ENCODE results near the gene TYK2.

TYK2 gene

GRCh38 chr19:10328558-10329429 lies 51.6 kb downstream of the TYK2 start:
- Histone ChIP-seq H3K23ac (ENCODE audit: low read length) (no peak overlapping the region), H2BK5ac (ENCODE audit: low read length) (no peak overlapping the region), H4K8ac (ENCODE audit: low read depth, low read length) (no peak overlapping the region), H2BK120ac (ENCODE audit: low read depth, low read length) (no peak overlapping the region), H3K4me2 (ENCODE audit: low read length) (no peak overlapping the region), H3K4me1 (ENCODE audit: control insufficient read depth, low read depth, low read length) (peaks cover 3% of the 10 kb centered on the region), H3K56ac (ENCODE audit: low read length) (no peak overlapping the region), H3K79me2 (ENCODE audit: control insufficient read depth, insufficient read depth, low read length) (peaks cover 17% of the 10 kb centered on the region), H3K27me3 (ENCODE audit: insufficient read depth, low read length, poor library complexity) (no peaks in the 10 kb centered on the region), H3K18ac (ENCODE audit: low read length) (no peak overlapping the region), H4K5ac (ENCODE audit: low read length) (no peak overlapping the region), H3K36me3 (ENCODE audit: control insufficient read depth, insufficient read depth, low read length) (peaks cover 7% of the 10 kb centered on the region), H3K9ac (ENCODE audit: low read length) (no peak overlapping the region), H3K4me3 (ENCODE audit: low read length) (no peak overlapping the region), H2BK15ac (replicated peaks; ENCODE audit: low read depth) (no peak overlapping the region), H3K27ac (ENCODE audit: low read depth, low read length) (no peak overlapping the region), H3K79me1 (ENCODE audit: low read length) (peaks cover 11% of the 10 kb centered on the region), H3K4ac (ENCODE audit: low read depth, low read length) (no peak overlapping the region), H2AK5ac (ENCODE audit: low read length) (no peak overlapping the region)
- no CpG with 5 or more reads among the region's 41 CpGs for WGBS (ENCODE audit: extremely low coverage, insufficient coverage, low lambda C conversion rate)
- no peak for DNase-seq

GRCh38 chr19:10327793-10328192 lies 52.6 kb downstream of the TYK2 start:
- no peak overlapping the region for H3K4ac ChIP-seq (ENCODE audit: low read depth, low read length)
- no peak overlapping the region for H3K18ac ChIP-seq (ENCODE audit: low read length)
- no peak overlapping the region for H3K23ac ChIP-seq (ENCODE audit: low read length)
- H3K79me2 ChIP-seq (ENCODE audit: control insufficient read depth, insufficient read depth, low read length), result peaks cover 15% of the 10 kb centered on the region
- peaks cover 7% of the 10 kb centered on the region for H3K36me3 ChIP-seq (ENCODE audit: control insufficient read depth, insufficient read depth, low read length)
- no peak overlapping the region for H3K9ac ChIP-seq (ENCODE audit: low read length)
- H3K4me1 ChIP-seq (ENCODE audit: control insufficient read depth, low read depth, low read length), result peaks cover 3% of the 10 kb centered on the region
- no peak overlapping the region for H2BK15ac ChIP-seq (replicated peaks; ENCODE audit: low read depth)
- no peak for DNase-seq
- H3K79me1 ChIP-seq (ENCODE audit: low read length), result peaks cover 11% of the 10 kb centered on the region
- H2AK5ac ChIP-seq (ENCODE audit: low read length), result no peak overlapping the region
- H2BK5ac ChIP-seq (ENCODE audit: low read length), result no peak overlapping the region
- H3K27ac ChIP-seq (ENCODE audit: low read depth, low read length), result no peak overlapping the region
- H4K5ac ChIP-seq (ENCODE audit: low read length), result no peak overlapping the region
- no peaks in the 10 kb centered on the region for H3K27me3 ChIP-seq (ENCODE audit: insufficient read depth, low read length, poor library complexity)
- no peak overlapping the region for H4K8ac ChIP-seq (ENCODE audit: low read depth, low read length)
- no CpG with 5 or more reads among the region's 7 CpGs for WGBS (ENCODE audit: extremely low coverage, insufficient coverage, low lambda C conversion rate)
- no peak overlapping the region for H3K56ac ChIP-seq (ENCODE audit: low read length)
- no peak overlapping the region for H2BK120ac ChIP-seq (ENCODE audit: low read depth, low read length)
- H3K4me3 ChIP-seq (ENCODE audit: low read length), result no peak overlapping the region
- H3K4me2 ChIP-seq (ENCODE audit: low read length), result no peak overlapping the region

GRCh38 chr19:10325732-10326131 lies 54.6 kb downstream of the TYK2 start:
- WGBS (ENCODE audit: extremely low coverage, insufficient coverage, low lambda C conversion rate), result no CpG with 5 or more reads among the region's 8 CpGs
- no peak overlapping the region for H3K4ac ChIP-seq (ENCODE audit: low read depth, low read length)
- H3K4me3 ChIP-seq (ENCODE audit: low read length), result no peak overlapping the region
- H4K5ac ChIP-seq (ENCODE audit: low read length), result no peak overlapping the region
- H3K4me1 ChIP-seq (ENCODE audit: control insufficient read depth, low read depth, low read length), result no peaks in the 10 kb centered on the region
- H3K27ac ChIP-seq (ENCODE audit: low read depth, low read length), result no peak overlapping the region
- no peak overlapping the region for H3K23ac ChIP-seq (ENCODE audit: low read length)
- H3K79me2 ChIP-seq (ENCODE audit: control insufficient read depth, insufficient read depth, low read length), result no peaks in the 10 kb centered on the region
- no peak overlapping the region for H2BK5ac ChIP-seq (ENCODE audit: low read length)
- H2BK120ac ChIP-seq (ENCODE audit: low read depth, low read length), result no peak overlapping the region
- H3K27me3 ChIP-seq (ENCODE audit: insufficient read depth, low read length, poor library complexity), result no peaks in the 10 kb centered on the region
- no peak overlapping the region for H3K4me2 ChIP-seq (ENCODE audit: low read length)
- peaks cover 3% of the 10 kb centered on the region for H3K79me1 ChIP-seq (ENCODE audit: low read length)
- no peak overlapping the region for H4K8ac ChIP-seq (ENCODE audit: low read depth, low read length)
- no peak for DNase-seq
- no peak overlapping the region for H3K9ac ChIP-seq (ENCODE audit: low read length)
- peaks cover 12% of the 10 kb centered on the region for H3K36me3 ChIP-seq (ENCODE audit: control insufficient read depth, insufficient read depth, low read length)
- H3K56ac ChIP-seq (ENCODE audit: low read length), result no peak overlapping the region
- H3K18ac ChIP-seq (ENCODE audit: low read length), result no peak overlapping the region
- no peak overlapping the region for H2AK5ac ChIP-seq (ENCODE audit: low read length)
- H2BK15ac ChIP-seq (replicated peaks; ENCODE audit: low read depth), result no peak overlapping the region

- DNase-seq, result no peak
- Histone ChIP-seq H3K9ac (ENCODE audit: low read length) (no peak overlapping the region), H3K4me1 (ENCODE audit: control insufficient read depth, low read depth, low read length) (no peaks in the 10 kb centered on the region), H3K27ac (ENCODE audit: low read depth, low read length) (no peak overlapping the region), H3K79me1 (ENCODE audit: low read length) (no peaks in the 10 kb centered on the region), H4K8ac (ENCODE audit: low read depth, low read length) (no peak overlapping the region), H2BK15ac (replicated peaks; ENCODE audit: low read depth) (no peak overlapping the region), H3K4ac (ENCODE audit: low read depth, low read length) (no peak overlapping the region), H2BK120ac (ENCODE audit: low read depth, low read length) (no peak overlapping the region), H3K18ac (ENCODE audit: low read length) (no peak overlapping the region), H3K27me3 (ENCODE audit: insufficient read depth, low read length, poor library complexity) (no peaks in the 10 kb centered on the region), H4K5ac (ENCODE audit: low read length) (no peak overlapping the region), H3K4me3 (ENCODE audit: low read length) (no peak overlapping the region), H3K56ac (ENCODE audit: low read length) (no peak overlapping the region), H2AK5ac (ENCODE audit: low read length) (no peak overlapping the region), H2BK5ac (ENCODE audit: low read length) (no peak overlapping the region), H3K79me2 (ENCODE audit: control insufficient read depth, insufficient read depth, low read length) (no peaks in the 10 kb centered on the region), H3K23ac (ENCODE audit: low read length) (no peak overlapping the region), H3K4me2 (ENCODE audit: low read length) (no peak overlapping the region), H3K36me3 (ENCODE audit: control insufficient read depth, insufficient read depth, low read length) (peaks cover 14% of the 10 kb centered on the region)
- WGBS (ENCODE audit: extremely low coverage, insufficient coverage, low lambda C conversion rate), result no CpG with 5 or more reads among the region's 19 CpGs
Measured at GRCh38 chr19:10321874-10322835, 58.2 kb downstream of the TYK2 start.

- WGBS (ENCODE audit: extremely low coverage, insufficient coverage, low lambda C conversion rate), result no CpG with 5 or more reads among the region's 11 CpGs
- H4K8ac ChIP-seq (ENCODE audit: low read depth, low read length), result no peak overlapping the region
Measured at GRCh38 chr19:10321417-10321797, 59.0 kb downstream of the TYK2 start.

More at GRCh38 chr19:10321417-10321797, 59.0 kb downstream of the TYK2 start:
- H3K9ac ChIP-seq (ENCODE audit: low read length), result no peak overlapping the region
- no peak overlapping the region for H3K4me2 ChIP-seq (ENCODE audit: low read length)
- H2BK120ac ChIP-seq (ENCODE audit: low read depth, low read length), result no peak overlapping the region
- H3K79me1 ChIP-seq (ENCODE audit: low read length), result no peaks in the 10 kb centered on the region
- H3K4me1 ChIP-seq (ENCODE audit: control insufficient read depth, low read depth, low read length), result no peaks in the 10 kb centered on the region
- no peak overlapping the region for H2BK15ac ChIP-seq (replicated peaks; ENCODE audit: low read depth)
- H3K18ac ChIP-seq (ENCODE audit: low read length), result no peak overlapping the region
- no peak overlapping the region for H2AK5ac ChIP-seq (ENCODE audit: low read length)
- H3K27me3 ChIP-seq (ENCODE audit: insufficient read depth, low read length, poor library complexity), result no peaks in the 10 kb centered on the region
- H2BK5ac ChIP-seq (ENCODE audit: low read length), result no peak overlapping the region
- H3K23ac ChIP-seq (ENCODE audit: low read length), result no peak overlapping the region
- H3K4ac ChIP-seq (ENCODE audit: low read depth, low read length), result no peak overlapping the region
- H3K56ac ChIP-seq (ENCODE audit: low read length), result no peak overlapping the region
- no peak overlapping the region for H4K5ac ChIP-seq (ENCODE audit: low read length)
- peaks cover 14% of the 10 kb centered on the region for H3K36me3 ChIP-seq (ENCODE audit: control insufficient read depth, insufficient read depth, low read length)
- H3K4me3 ChIP-seq (ENCODE audit: low read length), result no peak overlapping the region
- DNase-seq, result no peak
- no peaks in the 10 kb centered on the region for H3K79me2 ChIP-seq (ENCODE audit: control insufficient read depth, insufficient read depth, low read length)
- H3K27ac ChIP-seq (ENCODE audit: low read depth, low read length), result no peak overlapping the region
